ENCODE data around the gene CYP3A5. TPM values are rescaled to one million over a fixed set of nuclear protein-coding genes. Genes with fewer than 3 reads are reported as not detected.

The CYP3A5 gene
- total and polyA plus RNA-seq, 2 of the 4 experiments (the other 2 are of a cell fraction) = not detected

DNA sequence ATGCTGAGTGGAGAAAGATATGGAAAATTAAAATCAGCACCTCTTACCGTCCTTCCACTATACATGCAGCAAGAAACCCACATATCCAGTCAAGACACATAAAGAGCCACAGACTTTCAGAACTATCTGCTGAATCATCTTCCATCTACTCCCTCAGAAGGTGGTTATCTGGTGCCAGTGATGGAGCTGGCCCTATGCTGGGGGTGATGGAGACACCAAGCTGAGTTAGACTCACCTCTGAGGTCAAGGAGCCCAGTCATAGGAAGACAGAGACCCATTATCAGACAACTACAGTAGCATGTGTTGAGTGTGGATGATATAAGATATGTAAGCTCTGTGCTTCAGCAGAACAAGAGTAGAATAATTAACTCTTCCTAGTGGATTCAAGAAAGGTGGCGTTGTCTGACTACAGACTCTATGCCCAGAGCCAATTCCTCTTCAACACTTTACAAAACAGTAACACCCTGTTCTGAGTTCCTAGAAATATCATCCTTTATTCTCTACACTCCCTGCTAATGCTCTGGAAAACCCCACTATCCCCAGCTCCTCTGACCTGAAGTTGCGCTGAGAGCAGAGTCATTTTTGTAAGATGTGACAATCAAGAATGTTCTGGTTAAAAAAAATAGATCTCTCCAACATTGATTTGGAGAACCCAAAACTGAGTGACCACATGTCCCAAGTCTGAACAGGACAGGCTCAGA lies 14.3 kb downstream of the CYP3A5 start:
- no peak overlapping the region for H2BK5ac ChIP-seq (ENCODE audit: low read depth, low read length, poor library complexity, severe bottlenecking)
- no peak for ATAC-seq (ENCODE audit: low read depth)
- H3K27me3 ChIP-seq (ENCODE audit: control insufficient read depth, insufficient read depth, low read length) = no peaks in the 10 kb centered on the region
- H3K9me3 ChIP-seq (ENCODE audit: control insufficient read depth, insufficient read depth, low read length) = no peaks in the 10 kb centered on the region
- no peak overlapping the region for H2AK5ac ChIP-seq (ENCODE audit: low read depth, low read length)
- 0 out of 2 replicates have a peak, but pooled peaks cover 3% of the 10 kb centered on the region for H3K9me1 ChIP-seq (ENCODE audit: insufficient read depth, low read length)
- no peaks in the 10 kb centered on the region for H3K4me1 ChIP-seq (ENCODE audit: control insufficient read depth, insufficient read depth, low read length)
- no peak overlapping the region for H3K23ac ChIP-seq (ENCODE audit: low read depth, low read length)
- no peak for DNase-seq
- no peak overlapping the region for H2BK15ac ChIP-seq (ENCODE audit: low read depth, low read length)
- no peak overlapping the region for H3K18ac ChIP-seq (ENCODE audit: low read depth, low read length)
- no peaks in the 10 kb centered on the region for H4K20me1 ChIP-seq (ENCODE audit: insufficient read depth, low read length)
- no CpG with 5 or more reads among the region's 3 CpGs for WGBS, 2 experiments (ENCODE audit: extremely low coverage in 2 of 2, insufficient read length in 1 of 2)
- no peak overlapping the region for H4K5ac ChIP-seq (ENCODE audit: low read depth, low read length)
- TF ChIP-seq NFE2L2 (IDR thresholded peaks at IDR 0.05; ENCODE audit: low read depth, low read length) = no peak
- no peak for TF ChIP-seq BHLHE40 (IDR thresholded peaks at IDR 0.05; ENCODE audit: low read depth, low read length)
- TF ChIP-seq RFX5 (IDR thresholded peaks at IDR 0.05; ENCODE audit: low read depth, low read length) = no peak
- TF ChIP-seq, protein P1, sequence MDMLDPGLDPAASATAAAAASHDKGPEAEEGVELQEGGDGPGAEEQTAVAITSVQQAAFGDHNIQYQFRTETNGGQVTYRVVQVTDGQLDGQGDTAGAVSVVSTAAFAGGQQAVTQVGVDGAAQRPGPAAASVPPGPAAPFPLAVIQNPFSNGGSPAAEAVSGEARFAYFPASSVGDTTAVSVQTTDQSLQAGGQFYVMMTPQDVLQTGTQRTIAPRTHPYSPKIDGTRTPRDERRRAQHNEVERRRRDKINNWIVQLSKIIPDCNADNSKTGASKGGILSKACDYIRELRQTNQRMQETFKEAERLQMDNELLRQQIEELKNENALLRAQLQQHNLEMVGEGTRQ (IDR thresholded peaks at IDR 0.05; ENCODE audit: low read depth, low read length) = no peak
- no peak for TF ChIP-seq CEBPB (IDR thresholded peaks at IDR 0.05; ENCODE audit: low read depth, low read length)
- no peak for TF ChIP-seq FOS (IDR thresholded peaks at IDR 0.05; ENCODE audit: low read depth, low read length)
- TF ChIP-seq CHD1 (IDR thresholded peaks at IDR 0.05; ENCODE audit: low read depth, low read length) = no peak
- TF ChIP-seq MAFK (IDR thresholded peaks at IDR 0.05; ENCODE audit: low read depth, low read length) = no peak
- TF ChIP-seq MXI1 (IDR thresholded peaks at IDR 0.05; ENCODE audit: borderline replicate concordance, low read depth, low read length) = no peak
- TF ChIP-seq RAD21 (IDR thresholded peaks at IDR 0.05; ENCODE audit: low read length) = no peak
- TF ChIP-seq ELK1 (IDR thresholded peaks at IDR 0.05; ENCODE audit: borderline replicate concordance, low read depth, low read length) = no peak
- no peak for TF ChIP-seq MAZ (IDR thresholded peaks at IDR 0.05; ENCODE audit: borderline replicate concordance, low read depth, low read length)
- no peak for TF ChIP-seq SMC3 (IDR thresholded peaks at IDR 0.05; ENCODE audit: low read depth, low read length)
- TF ChIP-seq RCOR1 (IDR thresholded peaks at IDR 0.05; ENCODE audit: insufficient replicate concordance, low read length) = no peak
- no peak for TF ChIP-seq CTCF (conservative IDR thresholded peaks at IDR 0.05; ENCODE audit: low read depth, low read length)
- TF ChIP-seq POLR2A (IDR thresholded peaks at IDR 0.05; ENCODE audit: low read depth, low read length) = no peak
- H3K4me2 ChIP-seq (ENCODE audit: low read depth, low read length) = no peak overlapping the region
- no peak overlapping the region for H3K56ac ChIP-seq (ENCODE audit: extremely low read depth, insufficient read depth, low read length)
- no peaks in the 10 kb centered on the region for H3K79me1 ChIP-seq (ENCODE audit: low read depth in 1 of 2, low read length in 2 of 2)
- intact Hi-C loops (cut with micrococcal nuclease) (no loop called here), dilution Hi-C loops (cut with HindIII; ENCODE audit: low sequenced_read_pairs, unreplicated experiment) (no loop called here), in situ Hi-C loops (cut with MboI; ENCODE audit: low sequenced_read_pairs) (no loop called here)
- no peak overlapping the region for H3K9ac ChIP-seq (ENCODE audit: low read depth, low read length)
- POLR2A ChIA-PET (ENCODE audit: unreplicated experiment) = no interaction called here
- H3K14ac ChIP-seq (replicated peaks; ENCODE audit: low read depth, low read length) = no peak overlapping the region
- CTCF ChIA-PET = no interaction called here
- H2BK20ac ChIP-seq (ENCODE audit: low read depth, low read length) = no peak overlapping the region
- no TSS peak for BruUV-seq (replicated peaks)
- H3K27ac ChIP-seq (ENCODE audit: insufficient read depth, low read length) = no peak overlapping the region
- no peak overlapping the region for H2AK9ac ChIP-seq (replicated peaks; ENCODE audit: low read depth, low read length, poor library complexity)
- H4K91ac ChIP-seq (ENCODE audit: insufficient read depth, low read depth, low read length) = no peak overlapping the region
- H3K36me3 ChIP-seq (ENCODE audit: control insufficient read depth, insufficient read depth, low read length) = no peaks in the 10 kb centered on the region
- no peak overlapping the region for H2BK120ac ChIP-seq (ENCODE audit: low read depth, low read length)
- no peak overlapping the region for H3K4ac ChIP-seq (ENCODE audit: low read depth, low read length)
- H3K4me3 ChIP-seq (ENCODE audit: insufficient read depth, low read depth, low read length) = no peak overlapping the region
- H2AFZ ChIP-seq (replicated peaks; ENCODE audit: low read length, poor library complexity) = no peak overlapping the region
- no peak overlapping the region for H4K8ac ChIP-seq (ENCODE audit: low read depth in 2 of 2, low read length in 2 of 2)

All from IMR-90 (cell line).